SK-N-SH treated with all-trans-retinoic acid at 6 μM for 48 hours (cell line): ENCODE data around the gene SHANK1.

Experiments used
- ARNTL ChIP-seq: fragments of 450-650 bp; formaldehyde crosslinking; IDR thresholded peaks from 2 replicates; pipeline ENCODE4 v1.5.0; 2020; ENCODE audit warnings: low read depth, mild to moderate bottlenecking, moderate library complexity, borderline replicate concordance
- TCF4 ChIP-seq: fragments of 250-450 bp; sonication (Bioruptor Pico); IDR thresholded peaks from 2 replicates; pipeline ENCODE4 v1.8.0; 2021; ENCODE audit warnings: mild to moderate bottlenecking, moderate library complexity, borderline replicate concordance
- ZFP30 ChIP-seq: fragments of 450-650 bp; formaldehyde crosslinking; IDR thresholded peaks from 2 replicates; pipeline ENCODE4 v1.5.0; 2022; ENCODE audit warnings: mild to moderate bottlenecking, moderate library complexity

DNA sequence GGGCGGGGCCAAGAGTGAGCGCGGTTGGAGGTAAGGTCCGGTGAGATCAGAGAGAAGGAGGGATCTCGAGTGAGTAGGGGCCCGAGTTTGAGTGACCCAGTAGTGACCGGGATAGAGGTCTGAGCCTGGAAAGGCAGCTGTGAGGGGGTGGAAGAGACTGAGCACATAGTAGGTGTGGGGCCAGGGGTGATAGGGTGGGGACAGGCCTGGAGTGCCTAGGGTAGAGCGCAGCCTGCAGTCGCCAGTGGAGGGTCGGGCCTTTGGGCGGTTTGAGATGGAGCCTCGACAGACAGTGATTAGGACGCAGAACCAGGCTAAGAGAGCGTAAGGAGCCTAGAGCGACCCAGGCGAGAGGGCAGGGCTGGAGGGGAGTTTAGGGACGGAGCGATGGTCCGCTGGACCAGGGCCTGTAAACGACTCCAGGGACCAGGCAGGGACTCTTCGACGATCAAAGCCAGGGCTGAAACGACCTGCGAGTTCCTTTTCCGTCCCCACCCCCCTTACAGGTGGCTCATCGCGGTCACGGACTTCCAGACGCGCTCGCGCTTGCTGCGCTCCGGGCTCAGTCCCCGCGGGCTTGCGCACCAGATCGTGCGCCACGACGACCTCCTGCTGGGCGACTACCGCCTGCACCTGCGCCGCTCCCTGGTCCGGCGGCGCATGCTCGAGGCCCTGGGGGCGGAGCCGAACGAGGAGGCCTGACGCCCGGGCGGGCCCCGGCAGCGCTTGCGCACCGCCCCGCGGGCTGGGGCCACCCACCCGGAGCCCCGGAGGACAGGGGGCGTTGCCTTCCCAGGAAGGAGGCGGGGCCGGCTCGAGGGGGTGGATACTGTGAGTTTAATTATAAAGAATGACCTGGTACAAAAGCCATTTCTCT lies 60.9 kb downstream of the SHANK1 start:
- TF ChIP-seq TCF4 (CRISPR knock-in tag) (no peak), ZFP30 (CRISPR knock-in tag) (no peak), ARNTL (CRISPR knock-in tag) (peak; percentile 53; the same call in 1 of the 2 replicates)
